Keratinocyte (primary cell): Measurements from ENCODE around the gene PRSS48. TPM values are rescaled to one million over a fixed set of nuclear protein-coding genes. Genes with fewer than 3 reads are reported as not detected.

ENCODE experiments used
- DNase-seq: peaks from one replicate; pipeline ENCODE4 v3.0.0-alpha.2; 2011; ENCODE audit warnings: low read depth, missing footprints, low spot score
- FAIRE-seq: peaks from 2 replicates; lab custom pipeline; 2011; peaks lifted over from hg19 to GRCh38; lab: Jason Lieb, UNC
- H2AFZ ChIP-seq: 2 replicates; pipeline ENCODE4 v1.6.0; 2012; ENCODE audit warnings: low read length, control low read depth, inconsistent platforms; ENCODE audit not compliant: control insufficient read depth
- H3K27ac ChIP-seq: 2 replicates; pipeline ENCODE4 v1.5.1; 2011; ENCODE audit warnings: low read length; ENCODE audit not compliant: control insufficient read depth, insufficient read depth
- H3K27me3 ChIP-seq: 3 replicates; pipeline ENCODE4 v1.6.0; 2011; ENCODE audit warnings: low read length; ENCODE audit not compliant: control insufficient read depth, insufficient read depth; ENCODE audit errors: extremely low read depth
- H3K36me3 ChIP-seq, 2 experiments: 2 replicates in 1 of 2; 3 replicates in 1 of 2; pipeline ENCODE4 v1.5.1; 2011; ENCODE audit warnings: low read length in 2 of 2, mild to moderate bottlenecking in 1 of 2; ENCODE audit not compliant: control insufficient read depth in 2 of 2, insufficient read depth in 2 of 2; ENCODE audit errors: extremely low read depth in 1 of 2
- H3K4me1 ChIP-seq: 3 replicates; pipeline ENCODE4 v1.5.1; 2011; ENCODE audit warnings: low read length; ENCODE audit not compliant: control insufficient read depth, insufficient read depth; ENCODE audit errors: extremely low read depth
- H3K4me2 ChIP-seq: 3 replicates; pipeline ENCODE4 v1.6.0; 2011; ENCODE audit warnings: low read depth, low read length; ENCODE audit not compliant: control insufficient read depth, insufficient read depth; ENCODE audit errors: extremely low read depth
- H3K4me3 ChIP-seq, 3 experiments: fragments of 200-600 bp in 1 of 3; sonication (generic) in 1 of 3; 2 replicates in 2 of 3; 3 replicates in 1 of 3; pipeline ENCODE4 v1.5.1; 2011 to 2016; ENCODE audit warnings: low read length in 3 of 3, mild to moderate bottlenecking in 3 of 3, control low read depth in 2 of 3, inconsistent platforms in 1 of 3, low read depth in 1 of 3, mixed read lengths in 1 of 3, mixed run types in 1 of 3, moderate library complexity in 1 of 3; ENCODE audit not compliant: control insufficient read depth in 2 of 3, insufficient read depth in 2 of 3; ENCODE audit errors: extremely low read depth in 1 of 3
- H3K79me2 ChIP-seq: 2 replicates; pipeline ENCODE4 v1.6.0; 2012; ENCODE audit warnings: low read length; ENCODE audit not compliant: control insufficient read depth, insufficient read depth
- H3K9ac ChIP-seq: 3 replicates; pipeline ENCODE4 v1.6.0; 2011; ENCODE audit warnings: low read length; ENCODE audit not compliant: control insufficient read depth, insufficient read depth; ENCODE audit errors: extremely low read depth
- H3K9me1 ChIP-seq: 3 replicates; pipeline ENCODE4 v1.6.0; 2011; ENCODE audit warnings: low read length; ENCODE audit not compliant: control insufficient read depth, insufficient read depth; ENCODE audit errors: extremely low read depth
- H3K9me3 ChIP-seq: 2 replicates; pipeline ENCODE4 v1.5.1; 2012; ENCODE audit warnings: low read depth, low read length; ENCODE audit not compliant: control insufficient read depth
- H4K20me1 ChIP-seq: 3 replicates; pipeline ENCODE4 v1.6.0; 2011; ENCODE audit warnings: low read length; ENCODE audit not compliant: control insufficient read depth, insufficient read depth; ENCODE audit errors: extremely low read depth
- EZH2 ChIP-seq: IDR thresholded peaks from one replicate; pipeline ENCODE4 v1.6.1; 2012; ENCODE audit warnings: inconsistent platforms, mild to moderate bottlenecking, low read length, moderate library complexity
- dilution Hi-C: fragments of 300-500 bp; cut with MboI; formaldehyde crosslinking; loops from one replicate; pipeline ENCODE4 v1.7.0; 2020; ENCODE audit warnings: low sequenced_read_pairs; ENCODE audit not compliant: extremely low pct_ligation_motif_present
- polyA plus RNA-seq, 5 experiments: library from polyadenylated mRNA; depleted of rRNA in 3 of 5; stranded (reverse) in 3 of 5; stranded (forward) in 1 of 5; unstranded in 1 of 5; fragments of >200 nt; gene quantifications; 1 replicate in 1 of 5; 2 replicates in 3 of 5; 3 replicates in 1 of 5; pipeline versions ENCODE4 v1.2.1 to v1.2.3, GENCODE V29; 2011 to 2012; ENCODE audit warnings: missing spikeins in 2 of 5, low read depth in 1 of 5, low replicate concordance in 1 of 5
- TF ChIP-seq, protein P1 (sequence below), 3 experiments: IDR thresholded peaks in 1 of 3; conservative IDR thresholded peaks in 1 of 3; optimal IDR thresholded peaks in 1 of 3; 2 replicates in 2 of 3; 3 replicates in 1 of 3; pipeline versions ENCODE3 to v1.5.1; 2011; ENCODE audit warnings: low read length in 3 of 3, mild to moderate bottlenecking in 3 of 3, moderate library complexity in 2 of 3, control low read depth in 1 of 3, inconsistent platforms in 1 of 3; ENCODE audit not compliant: insufficient read depth in 2 of 3; ENCODE audit errors: extremely low read depth in 1 of 3

Gene PRSS48
- polyA plus RNA-seq, 1 donor (not counting 4 experiments of a cell fraction or from before 2014, with no cell fraction given) = not detected

DNA sequence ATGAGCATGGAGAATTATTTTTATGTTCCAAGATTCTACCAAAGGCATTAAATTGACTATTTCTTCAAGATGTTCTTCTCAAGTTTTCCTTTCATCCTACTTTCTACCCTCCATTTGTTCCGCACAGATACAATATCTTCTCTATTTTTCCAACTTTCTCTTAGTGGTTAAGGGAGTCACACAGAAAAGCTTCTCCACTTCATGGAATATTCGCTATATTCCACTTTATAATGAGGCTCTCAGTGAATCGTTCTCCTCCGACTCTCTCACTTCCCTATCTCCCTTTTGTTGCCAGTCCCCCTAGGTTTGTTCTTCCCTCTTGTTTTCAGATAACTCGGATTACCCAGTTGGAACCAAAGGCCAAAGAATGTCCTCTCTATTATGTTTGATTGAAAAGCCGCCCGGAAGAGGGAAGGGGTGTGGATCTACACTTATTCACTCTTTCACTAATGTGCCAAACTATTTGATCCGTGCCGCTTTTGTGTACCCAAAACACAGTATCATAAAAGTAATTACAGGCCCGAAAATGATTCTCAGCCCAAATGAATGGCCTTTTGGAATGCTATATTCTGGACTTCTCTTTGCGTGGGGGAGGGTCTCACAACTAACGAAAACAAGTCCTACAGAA, 47.3 kb downstream of the PRSS48 start:
- H3K9ac ChIP-seq = peak overlapping the region; percentile 90
- H4K20me1 ChIP-seq = no peaks in the 10 kb centered on the region
- peaks cover 49% of the 10 kb centered on the region for H3K79me2 ChIP-seq
- H3K4me2 ChIP-seq = peak overlapping the region; percentile 98
- no peaks in the 10 kb centered on the region for H3K27me3 ChIP-seq
- H3K9me3 ChIP-seq = no peaks in the 10 kb centered on the region
- H3K27ac ChIP-seq = peak overlapping the region; percentile 89
- peak overlapping the region; percentile 55 to 86 (median 83) for H3K4me3 ChIP-seq
- no peak for DNase-seq
- no peaks in the 10 kb centered on the region for H3K9me1 ChIP-seq
- peaks cover 0 to 2% of the 10 kb centered on the region in 2 experiments for H3K36me3 ChIP-seq
- dilution Hi-C loops = no loop called here
- peak overlapping the region; percentile 62 for H2AFZ ChIP-seq
- TF ChIP-seq, protein P1, sequence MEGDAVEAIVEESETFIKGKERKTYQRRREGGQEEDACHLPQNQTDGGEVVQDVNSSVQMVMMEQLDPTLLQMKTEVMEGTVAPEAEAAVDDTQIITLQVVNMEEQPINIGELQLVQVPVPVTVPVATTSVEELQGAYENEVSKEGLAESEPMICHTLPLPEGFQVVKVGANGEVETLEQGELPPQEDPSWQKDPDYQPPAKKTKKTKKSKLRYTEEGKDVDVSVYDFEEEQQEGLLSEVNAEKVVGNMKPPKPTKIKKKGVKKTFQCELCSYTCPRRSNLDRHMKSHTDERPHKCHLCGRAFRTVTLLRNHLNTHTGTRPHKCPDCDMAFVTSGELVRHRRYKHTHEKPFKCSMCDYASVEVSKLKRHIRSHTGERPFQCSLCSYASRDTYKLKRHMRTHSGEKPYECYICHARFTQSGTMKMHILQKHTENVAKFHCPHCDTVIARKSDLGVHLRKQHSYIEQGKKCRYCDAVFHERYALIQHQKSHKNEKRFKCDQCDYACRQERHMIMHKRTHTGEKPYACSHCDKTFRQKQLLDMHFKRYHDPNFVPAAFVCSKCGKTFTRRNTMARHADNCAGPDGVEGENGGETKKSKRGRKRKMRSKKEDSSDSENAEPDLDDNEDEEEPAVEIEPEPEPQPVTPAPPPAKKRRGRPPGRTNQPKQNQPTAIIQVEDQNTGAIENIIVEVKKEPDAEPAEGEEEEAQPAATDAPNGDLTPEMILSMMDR (optimal IDR thresholded peaks at IDR 0.05 in 1 of 3, IDR thresholded peaks at IDR 0.05 in 1 of 3, conservative IDR thresholded peaks at IDR 0.05 in 1 of 3; ENCODE audit: extremely low read depth in 1 of 3, insufficient read depth in 2 of 3, low read length in 3 of 3) = no peak
- no peak for TF ChIP-seq EZH2
- peak; percentile 64 for FAIRE-seq
- peaks cover 24% of the 10 kb centered on the region for H3K4me1 ChIP-seq

DNA sequence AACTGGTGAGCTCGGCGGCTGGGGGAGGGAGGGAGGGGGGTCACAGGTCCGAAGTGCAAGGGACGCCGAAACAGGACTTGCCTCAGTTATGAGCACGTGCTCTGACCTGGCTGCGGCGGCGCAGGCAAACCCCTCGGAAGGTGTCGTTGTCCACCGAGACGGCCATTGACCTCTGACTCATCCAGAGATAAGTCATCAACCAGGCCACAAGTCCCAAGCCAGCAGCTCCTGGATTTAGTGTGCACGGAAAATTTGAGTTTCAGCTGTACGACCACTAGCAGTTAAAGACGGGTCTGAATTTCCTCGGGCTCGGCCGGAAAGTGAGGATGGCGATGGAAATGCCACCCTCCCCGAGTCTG, 47.8 kb downstream of the PRSS48 start:
- dilution Hi-C loops = no loop called here
- Histone ChIP-seq H3K4me3 (peak overlapping the region; percentile 55 to 86 (median 83)), H2AFZ (peak overlapping the region; percentile 67), H3K4me1 (peaks cover 28% of the 10 kb centered on the region), H3K9me1 (no peaks in the 10 kb centered on the region), H3K27ac (peak overlapping the region; percentile 89), H3K9ac (peak overlapping the region; percentile 90), H3K36me3 (peaks cover 0 to 2% of the 10 kb centered on the region in 2 experiments), H3K79me2 (peaks cover 44% of the 10 kb centered on the region), H3K27me3 (no peaks in the 10 kb centered on the region), H3K4me2 (peak overlapping the region; percentile 98), H4K20me1 (no peaks in the 10 kb centered on the region), H3K9me3 (no peaks in the 10 kb centered on the region)
- TF ChIP-seq, protein P1 (optimal IDR thresholded peaks at IDR 0.05 in 1 of 3, IDR thresholded peaks at IDR 0.05 in 1 of 3, conservative IDR thresholded peaks at IDR 0.05 in 1 of 3; ENCODE audit: extremely low read depth in 1 of 3, insufficient read depth in 2 of 3, low read length in 3 of 3) = no peak
- no peak for TF ChIP-seq EZH2
- DNase-seq (no peak), FAIRE-seq (peak; percentile 20)
